Lung (tissue), 12 donors: ENCODE results near the gene CPXM2. TPM values are rescaled to one million over a fixed set of nuclear protein-coding genes. Genes with fewer than 3 reads are reported as not detected.

Experiments used
- ATAC-seq: fragments of 200-7000 bp; cut with Tn5 transposase; one replicate; pipeline ENCODE4 v1.9.1; 2020; ENCODE audit warnings: moderate number of reproducible peaks; ENCODE audit not compliant: insufficient read depth, low FRiP score
- DNase-seq, 3 donors: peaks; one replicate each; pipeline ENCODE4 v3.0.0-alpha.2; 2013 to 2017
- H3K27ac ChIP-seq, 2 donors: one replicate each; pipeline ENCODE4 v1.5.1; 2013; ENCODE audit warnings: mild to moderate bottlenecking in 2 of 2, moderate library complexity in 2 of 2, control low read depth in 1 of 2, inconsistent platforms in 1 of 2, low read depth in 1 of 2, low read length in 1 of 2
- H3K27me3 ChIP-seq, 3 donors: one replicate each; pipeline ENCODE4 v1.5.1; 2013; ENCODE audit warnings: low read length in 2 of 3; ENCODE audit not compliant: control insufficient read depth in 3 of 3, insufficient read depth in 3 of 3
- H3K36me3 ChIP-seq, 4 donors: one replicate each; pipeline ENCODE4 v1.5.1; 2013; ENCODE audit warnings: low read length in 4 of 4, mild to moderate bottlenecking in 1 of 4, moderate library complexity in 1 of 4; ENCODE audit not compliant: control insufficient read depth in 4 of 4, insufficient read depth in 4 of 4
- H3K4me1 ChIP-seq, 5 donors: one replicate each; pipeline ENCODE4 v1.5.1; 2013; ENCODE audit warnings: low read length in 5 of 5, mild to moderate bottlenecking in 2 of 5, moderate library complexity in 1 of 5; ENCODE audit not compliant: control insufficient read depth in 5 of 5, insufficient read depth in 5 of 5
- H3K4me3 ChIP-seq: one replicate; pipeline ENCODE4 v1.5.1; 2013; ENCODE audit warnings: mild to moderate bottlenecking, control low read depth, moderate library complexity
- H3K9ac ChIP-seq, 2 donors: one replicate each; pipeline ENCODE4 v1.5.1; 2013; ENCODE audit warnings: low read length in 2 of 2, control low read depth in 1 of 2; ENCODE audit not compliant: insufficient read depth in 1 of 2
- H3K9me3 ChIP-seq, 4 donors: one replicate each; pipeline ENCODE4 v1.5.1; 2013; ENCODE audit warnings: low read length in 3 of 4, mild to moderate bottlenecking in 1 of 4, moderate library complexity in 1 of 4; ENCODE audit not compliant: control insufficient read depth in 4 of 4, insufficient read depth in 3 of 4
- WGBS, 2 donors: extraction: QIAGEN DNeasy Blood & Tissue Kit; methylation state at CpG; one replicate each; pipeline ENCODE4 v1.1.7; 2013; 5-methylcytosine and 5-hydroxymethylcytosine counted together
- polyA plus RNA-seq, 2 donors: library from polyadenylated mRNA; stranded (reverse); fragments of 200-250 nt; gene quantifications; one replicate each; pipeline ENCODE4 v1.2.1, GENCODE V29; 2013
- total RNA-seq, 2 donors: library from RNA; depleted of rRNA in 1 of 2; stranded (reverse); fragments of >200 nt in 1 of 2; gene quantifications; one replicate each; pipeline ENCODE4 v1.2.1, GENCODE V29; 2014 to 2021
- TF ChIP-seq, protein P1 (sequence below): IDR thresholded peaks from 2 replicates; pipeline ENCODE4 v1.5.1; 2012; ENCODE audit warnings: mild to moderate bottlenecking; ENCODE audit errors: control extremely low read depth, extremely low read depth
- donor health status: control.
- donor health status: control.
- donor health status: Bipolar disorder and iron deficiency.
- donor health status: healthy.
- donor health status: DM: yes; HTN: yes; CAD: no.

CPXM2 gene
- total and polyA plus RNA-seq, 4 donors, result 0.66 to 5.0 (median 2.1) TPM

DNA sequence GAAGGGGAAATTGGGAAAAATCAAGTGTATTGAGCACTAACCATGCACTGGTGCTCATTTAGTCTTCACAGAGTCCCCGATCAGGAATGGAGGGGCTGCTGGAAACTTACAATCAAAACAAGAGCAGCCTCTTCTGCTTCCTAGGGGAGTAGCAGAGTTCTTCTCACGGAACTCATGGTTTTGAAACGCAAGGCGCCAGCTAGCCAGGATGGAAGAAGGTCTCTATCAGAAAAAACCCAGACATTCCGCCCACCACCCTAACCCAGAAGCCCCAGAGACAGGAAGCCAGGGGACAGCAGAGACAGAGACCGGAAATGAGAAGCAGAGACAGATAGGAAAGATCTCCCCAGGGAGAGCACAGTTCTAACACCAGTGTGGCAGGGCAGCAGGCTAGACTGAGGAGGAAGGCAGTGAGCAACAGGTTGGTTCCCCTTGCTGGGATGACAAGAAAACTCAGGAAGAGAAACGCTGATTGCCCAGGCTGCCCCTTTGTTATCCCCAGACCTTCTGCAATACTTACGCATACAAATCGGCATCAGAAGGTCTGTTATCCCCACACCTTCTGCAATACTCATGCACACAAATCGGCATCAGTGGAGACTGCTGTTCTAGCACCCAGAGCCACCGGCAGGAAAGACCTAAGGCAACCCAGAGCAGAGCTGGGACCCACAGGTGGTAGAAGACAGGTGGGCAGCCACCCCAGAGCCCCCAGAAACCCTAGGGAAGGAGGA, 99.2 kb downstream of the CPXM2 start:
- peaks cover 0 to 21% (median 0%) of the 10 kb centered on the region in 4 donors for H3K9me3 ChIP-seq
- TF ChIP-seq, protein P1, sequence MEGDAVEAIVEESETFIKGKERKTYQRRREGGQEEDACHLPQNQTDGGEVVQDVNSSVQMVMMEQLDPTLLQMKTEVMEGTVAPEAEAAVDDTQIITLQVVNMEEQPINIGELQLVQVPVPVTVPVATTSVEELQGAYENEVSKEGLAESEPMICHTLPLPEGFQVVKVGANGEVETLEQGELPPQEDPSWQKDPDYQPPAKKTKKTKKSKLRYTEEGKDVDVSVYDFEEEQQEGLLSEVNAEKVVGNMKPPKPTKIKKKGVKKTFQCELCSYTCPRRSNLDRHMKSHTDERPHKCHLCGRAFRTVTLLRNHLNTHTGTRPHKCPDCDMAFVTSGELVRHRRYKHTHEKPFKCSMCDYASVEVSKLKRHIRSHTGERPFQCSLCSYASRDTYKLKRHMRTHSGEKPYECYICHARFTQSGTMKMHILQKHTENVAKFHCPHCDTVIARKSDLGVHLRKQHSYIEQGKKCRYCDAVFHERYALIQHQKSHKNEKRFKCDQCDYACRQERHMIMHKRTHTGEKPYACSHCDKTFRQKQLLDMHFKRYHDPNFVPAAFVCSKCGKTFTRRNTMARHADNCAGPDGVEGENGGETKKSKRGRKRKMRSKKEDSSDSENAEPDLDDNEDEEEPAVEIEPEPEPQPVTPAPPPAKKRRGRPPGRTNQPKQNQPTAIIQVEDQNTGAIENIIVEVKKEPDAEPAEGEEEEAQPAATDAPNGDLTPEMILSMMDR, result no peak
- DNase-seq (no peak), ATAC-seq (no peak)
- H3K4me1 ChIP-seq, result no peaks in the 10 kb centered on the region
- no peaks in the 10 kb centered on the region for H3K27me3 ChIP-seq
- H3K9ac ChIP-seq, result no peak overlapping the region
- no peak overlapping the region for H3K4me3 ChIP-seq
- no peak overlapping the region for H3K27ac ChIP-seq
- no peaks in the 10 kb centered on the region for H3K36me3 ChIP-seq
- WGBS, 2 donors, result 74 to 77% methylated on average over 11 of the region's 11 CpGs

DNA sequence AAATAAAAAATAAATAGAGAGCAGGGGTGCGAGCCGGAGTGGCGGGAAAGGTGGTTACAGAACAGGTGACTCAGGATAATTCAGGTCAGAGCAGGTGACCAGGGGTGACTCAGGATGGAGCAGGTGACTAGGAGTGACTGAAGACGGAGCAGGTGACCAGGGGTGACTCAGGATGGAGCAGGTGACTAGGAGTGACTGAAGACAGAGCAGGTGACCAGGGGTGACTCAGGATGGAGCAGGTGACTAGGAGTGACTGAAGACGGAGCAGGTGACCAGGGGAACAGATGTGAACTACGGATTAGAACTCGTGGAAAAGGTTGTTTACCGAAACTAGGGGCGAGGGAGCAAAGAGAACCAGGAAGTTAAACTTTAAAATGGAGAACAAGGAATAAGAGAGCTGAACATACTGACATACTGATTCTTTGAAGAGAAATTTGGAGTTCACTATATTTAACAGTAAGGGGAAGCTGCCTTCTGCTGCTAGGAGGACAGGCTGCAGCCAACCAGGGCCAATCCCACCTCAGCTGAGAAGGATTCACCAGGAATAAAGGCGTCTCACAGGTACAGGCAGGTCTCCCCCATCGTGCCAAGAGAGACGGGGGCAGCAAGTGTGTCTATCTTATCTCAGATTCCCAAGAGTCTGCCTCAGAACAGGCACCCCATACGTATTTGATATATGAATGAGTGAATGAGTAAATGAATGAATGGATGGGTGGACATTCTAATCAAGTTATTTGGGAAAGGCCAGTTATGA, 101.3 kb downstream of the CPXM2 start:
- 90 to 92% methylated on average over 13 of the region's 13 CpGs for WGBS, 2 donors
- no peaks in the 10 kb centered on the region for H3K27me3 ChIP-seq
- H3K9ac ChIP-seq, result no peak overlapping the region
- H3K27ac ChIP-seq, result no peak overlapping the region
- no peaks in the 10 kb centered on the region for H3K36me3 ChIP-seq
- no peak for ATAC-seq
- no peaks in the 10 kb centered on the region for H3K4me1 ChIP-seq
- TF ChIP-seq, protein P1, result no peak
- H3K9me3 ChIP-seq, result peaks cover 0 to 19% (median 0%) of the 10 kb centered on the region in 4 donors
- no peak overlapping the region for H3K4me3 ChIP-seq
- DNase-seq, result no peak

DNA sequence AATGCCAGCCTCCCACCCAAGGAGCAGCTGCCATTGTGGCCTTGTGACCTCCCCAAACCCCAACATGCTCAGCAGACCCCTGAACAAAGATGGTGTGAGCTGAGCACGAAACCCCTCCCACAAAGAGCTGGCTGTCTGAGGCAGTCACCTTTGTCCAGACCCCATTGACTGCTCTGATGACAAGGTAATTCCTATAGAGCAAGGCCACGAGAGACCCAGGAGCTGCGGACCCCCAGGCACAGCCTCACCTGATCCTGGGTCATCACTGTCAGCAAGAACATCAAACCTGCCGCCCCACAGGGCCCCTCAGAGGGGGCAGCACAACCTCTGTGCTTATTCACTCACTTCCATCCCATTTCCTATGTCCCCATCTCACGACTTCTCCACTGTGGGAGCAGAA, 102.6 kb downstream of the CPXM2 start:
- ATAC-seq, result no peak
- DNase-seq, result no peak
- Histone ChIP-seq H3K4me1 (no peaks in the 10 kb centered on the region), H3K4me3 (no peak overlapping the region), H3K27ac (no peak overlapping the region), H3K27me3 (no peaks in the 10 kb centered on the region), H3K9ac (no peak overlapping the region), H3K36me3 (no peaks in the 10 kb centered on the region), H3K9me3 (peaks cover 0 to 18% (median 0%) of the 10 kb centered on the region in 4 donors)
- WGBS, 2 donors, result 77% methylated on average over 5 of the region's 5 CpGs
- TF ChIP-seq, protein P1, result no peak
